Kidney epithelial cell (primary cell): ENCODE measurements around the gene ATL3. TPM values are rescaled to one million over a fixed set of nuclear protein-coding genes. Genes with fewer than 3 reads are reported as not detected.
"Not testable (repeated sequence)": the region's sequence is repeated elsewhere in the genome, so short reads cannot be mapped to it uniquely, and the experiment has no call there.

Source experiments
- DNase-seq: peaks from one replicate; pipeline ENCODE4 v3.0.0-alpha.2; 2010; ENCODE audit warnings: low read depth
- H3K27me3 ChIP-seq: 2 replicates; pipeline ENCODE4 v1.6.0; 2011; ENCODE audit warnings: low read length; ENCODE audit not compliant: control insufficient read depth, insufficient read depth
- H3K36me3 ChIP-seq: 2 replicates; pipeline ENCODE4 v1.5.1; 2011; ENCODE audit warnings: low read length; ENCODE audit not compliant: control insufficient read depth, insufficient read depth
- H3K4me3 ChIP-seq: 2 replicates; pipeline ENCODE4 v1.5.1; 2011; ENCODE audit warnings: low read depth, mild to moderate bottlenecking, control low read depth, low read length
- total RNA-seq: library from RNA; depleted of rRNA; stranded (reverse); fragments of >200 nt; gene quantifications from 2 replicates; pipeline ENCODE4 v1.2.3, GENCODE V29; 2015
- TF ChIP-seq, protein P1 (sequence below): IDR thresholded peaks from 2 replicates; pipeline ENCODE4 v1.5.1; 2011; ENCODE audit warnings: mild to moderate bottlenecking, moderate library complexity, low read length, control low read depth, inconsistent platforms; ENCODE audit not compliant: insufficient read depth, poor library complexity, severe bottlenecking

ATL3 gene
- total RNA-seq, 1 donor from 2014 or later, result 42.6 TPM

DNA sequence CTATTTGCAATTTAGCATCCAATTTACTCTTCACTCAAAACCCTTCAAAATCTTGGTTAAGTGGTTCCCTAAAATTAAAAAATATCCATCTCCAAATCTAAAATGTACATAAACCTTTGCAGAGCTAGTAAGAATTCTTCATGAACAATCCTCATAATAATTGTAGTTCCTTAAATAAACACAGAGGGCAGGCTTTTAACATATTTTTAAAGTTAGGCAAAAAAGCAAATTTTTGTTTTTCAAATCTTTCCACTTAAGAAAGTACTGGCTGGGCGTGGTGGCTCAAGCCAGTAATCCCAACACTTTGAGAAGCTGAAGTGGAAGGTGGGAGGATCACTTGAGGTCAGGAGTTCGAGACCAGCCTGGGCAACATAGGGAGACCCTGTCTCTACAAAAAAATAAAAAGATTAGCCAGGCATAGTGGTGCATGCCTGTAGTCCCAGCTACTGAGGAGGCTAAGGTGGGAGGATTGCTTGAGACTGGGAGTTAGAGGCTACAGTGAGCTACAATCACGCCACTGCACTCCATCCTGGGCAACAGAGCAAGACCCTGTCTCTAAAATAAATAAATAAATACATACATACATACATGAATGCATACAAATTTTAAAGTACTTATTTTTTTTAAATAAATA, 31.9 kb downstream of the ATL3 start:
- H3K36me3 ChIP-seq, result no peaks in the 10 kb centered on the region
- H3K4me3 ChIP-seq, result no peak overlapping the region
- TF ChIP-seq, protein P1, sequence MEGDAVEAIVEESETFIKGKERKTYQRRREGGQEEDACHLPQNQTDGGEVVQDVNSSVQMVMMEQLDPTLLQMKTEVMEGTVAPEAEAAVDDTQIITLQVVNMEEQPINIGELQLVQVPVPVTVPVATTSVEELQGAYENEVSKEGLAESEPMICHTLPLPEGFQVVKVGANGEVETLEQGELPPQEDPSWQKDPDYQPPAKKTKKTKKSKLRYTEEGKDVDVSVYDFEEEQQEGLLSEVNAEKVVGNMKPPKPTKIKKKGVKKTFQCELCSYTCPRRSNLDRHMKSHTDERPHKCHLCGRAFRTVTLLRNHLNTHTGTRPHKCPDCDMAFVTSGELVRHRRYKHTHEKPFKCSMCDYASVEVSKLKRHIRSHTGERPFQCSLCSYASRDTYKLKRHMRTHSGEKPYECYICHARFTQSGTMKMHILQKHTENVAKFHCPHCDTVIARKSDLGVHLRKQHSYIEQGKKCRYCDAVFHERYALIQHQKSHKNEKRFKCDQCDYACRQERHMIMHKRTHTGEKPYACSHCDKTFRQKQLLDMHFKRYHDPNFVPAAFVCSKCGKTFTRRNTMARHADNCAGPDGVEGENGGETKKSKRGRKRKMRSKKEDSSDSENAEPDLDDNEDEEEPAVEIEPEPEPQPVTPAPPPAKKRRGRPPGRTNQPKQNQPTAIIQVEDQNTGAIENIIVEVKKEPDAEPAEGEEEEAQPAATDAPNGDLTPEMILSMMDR, result peak; percentile 7
- H3K27me3 ChIP-seq, result no peaks in the 10 kb centered on the region
- no peak for DNase-seq

DNA sequence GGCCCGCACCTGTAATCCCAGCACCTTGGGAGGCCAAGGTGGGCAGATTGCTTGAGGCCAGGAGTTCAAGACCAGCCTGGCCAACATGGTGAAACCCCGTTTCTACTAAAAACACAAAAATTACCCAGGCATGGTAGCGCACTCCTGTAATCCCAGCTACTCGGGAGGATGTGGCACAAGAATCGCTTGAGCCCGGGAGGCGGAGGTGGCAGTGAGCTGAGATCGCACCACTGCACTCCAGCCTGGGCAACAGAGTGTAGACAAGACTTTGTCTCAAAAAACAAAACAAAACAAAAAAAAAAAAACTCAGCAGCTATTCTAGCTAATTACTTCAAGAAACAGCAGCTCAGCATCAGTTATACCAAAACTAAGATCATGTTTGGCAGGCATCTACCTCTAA, 32.7 kb downstream of the ATL3 start:
- H3K4me3 ChIP-seq, DNase-seq, H3K36me3 ChIP-seq, H3K27me3 ChIP-seq: not testable (repeated sequence)

DNA sequence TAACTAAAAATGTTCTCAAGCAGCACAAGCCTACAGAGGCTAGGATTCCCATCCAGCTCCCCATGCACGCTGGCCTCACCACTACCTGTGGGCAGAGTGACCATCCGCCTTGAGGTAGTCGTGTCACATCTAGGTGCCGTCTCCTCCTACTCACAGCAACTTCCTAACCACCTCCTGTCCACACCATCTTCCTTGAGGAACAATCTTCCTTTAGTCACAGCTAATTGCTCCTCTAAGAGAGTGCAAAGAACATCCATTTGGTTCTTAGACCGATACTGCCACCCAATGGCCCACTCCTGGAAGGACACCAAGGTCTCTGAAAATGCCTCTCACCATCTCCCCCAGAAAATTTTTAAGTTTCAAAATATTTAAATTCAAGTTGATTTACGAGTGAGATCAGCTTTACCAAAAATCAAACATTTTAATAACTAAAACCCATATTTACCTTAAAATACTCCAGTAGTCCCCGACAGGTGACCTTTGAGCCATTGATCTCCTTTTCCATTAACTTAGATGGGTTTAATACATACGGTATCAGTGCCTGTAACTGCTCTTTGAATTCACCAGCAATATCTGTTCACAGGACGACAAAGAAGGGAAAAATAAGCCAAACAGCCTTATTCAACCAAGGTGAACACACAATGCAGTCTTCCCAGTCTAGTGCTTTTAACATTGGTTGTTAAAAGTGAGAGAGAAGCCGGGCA, 35.3 kb downstream of the ATL3 start:
- no peak for DNase-seq
- no peaks in the 10 kb centered on the region for H3K27me3 ChIP-seq
- H3K36me3 ChIP-seq, result no peaks in the 10 kb centered on the region
- TF ChIP-seq, protein P1, result peak; percentile 87
- H3K4me3 ChIP-seq, result no peak overlapping the region

DNA sequence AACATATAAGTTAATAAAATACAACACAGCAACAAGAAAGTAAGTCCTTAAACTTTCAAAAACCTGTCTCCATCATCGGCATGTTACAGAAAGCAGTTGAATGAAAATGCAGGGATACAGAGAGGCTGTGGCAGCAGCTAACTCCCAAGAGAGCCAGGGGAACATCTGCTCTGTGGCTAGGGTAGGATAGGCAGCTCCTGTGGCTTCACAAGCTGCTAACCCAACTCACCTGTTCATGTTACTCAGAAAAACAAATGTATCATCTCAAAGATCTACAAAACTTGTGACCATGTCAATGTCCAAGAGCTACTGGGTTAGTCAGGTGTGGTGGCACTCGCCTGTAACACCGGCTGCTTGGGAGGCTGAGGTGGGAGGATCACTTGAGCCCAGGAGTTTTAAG, 41.8 kb downstream of the ATL3 start:
- Histone ChIP-seq H3K36me3 (no peaks in the 10 kb centered on the region), H3K4me3 (no peak overlapping the region), H3K27me3 (no peaks in the 10 kb centered on the region)
- TF ChIP-seq, protein P1, result no peak
- DNase-seq, result no peak

DNA sequence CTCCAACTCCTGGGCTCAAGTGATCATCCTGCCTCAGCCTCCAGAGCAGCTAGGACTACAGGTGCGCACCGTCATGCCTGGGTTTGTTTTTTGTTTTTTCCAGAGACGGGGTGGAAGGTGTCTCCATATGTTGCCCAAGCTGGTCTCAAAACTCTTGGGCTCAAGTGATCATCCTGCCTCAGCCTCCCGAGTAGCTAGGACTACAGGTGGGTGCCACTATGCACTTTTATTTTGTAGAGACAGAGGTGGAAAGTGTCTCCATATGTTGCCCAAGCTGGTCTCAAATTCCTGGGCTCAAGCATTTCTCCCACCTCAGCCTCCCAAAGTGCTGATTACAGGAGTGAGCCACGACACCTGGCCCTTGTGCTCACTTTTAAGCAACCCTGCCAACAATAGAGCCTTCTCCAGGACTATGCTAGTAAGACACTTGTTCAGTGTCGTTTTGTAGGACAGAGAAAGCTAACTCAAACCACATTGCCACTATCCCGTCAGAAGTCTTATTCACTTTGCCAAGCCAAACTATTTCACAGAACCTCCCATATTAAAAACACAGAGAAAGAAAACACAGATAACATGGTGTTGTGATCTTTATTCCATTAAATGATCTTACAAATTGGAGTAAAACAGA, 47.5 kb downstream of the ATL3 start:
- TF ChIP-seq, protein P1, result no peak
- H3K36me3 ChIP-seq, result no peaks in the 10 kb centered on the region
- DNase-seq, result no peak
- no peaks in the 10 kb centered on the region for H3K27me3 ChIP-seq
- no peak overlapping the region for H3K4me3 ChIP-seq

DNA sequence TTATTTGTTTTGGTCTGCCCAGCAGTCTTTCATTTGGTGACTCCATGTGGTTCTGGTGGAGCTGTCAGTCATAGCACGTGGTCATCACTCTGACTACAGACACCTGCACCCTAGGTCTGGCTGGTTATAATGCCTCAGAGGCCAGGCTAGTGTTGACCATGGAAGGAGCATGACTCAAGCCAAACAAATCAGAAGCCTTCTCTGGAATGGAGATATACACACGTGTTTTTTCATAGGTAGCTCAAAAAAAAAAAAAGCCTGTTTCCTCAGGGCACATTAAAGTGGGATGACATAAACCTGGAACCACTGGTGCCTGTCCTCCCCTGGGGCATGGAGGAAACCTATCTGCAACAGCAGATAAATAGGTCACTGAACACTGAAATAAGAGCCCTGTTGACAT, 48.9 kb downstream of the ATL3 start:
- no peak overlapping the region for H3K4me3 ChIP-seq

More for the DNA sequence above, 48.9 kb downstream of the ATL3 start:
- no peaks in the 10 kb centered on the region for H3K36me3 ChIP-seq
- peak; percentile 76 for DNase-seq
- no peaks in the 10 kb centered on the region for H3K27me3 ChIP-seq
- TF ChIP-seq, protein P1, result no peak
